Dedifferentiated amniotic fluid mesenchymal stem cell (primary cell): Measurements from ENCODE around the gene SLC22A3.
"Not testable (repeated sequence)": the region's sequence is repeated elsewhere in the genome, so short reads cannot be mapped to it uniquely, and the experiment has no call there.

Experiments
- DNase-seq: peaks from one replicate; pipeline ENCODE4 v3.0.0-alpha.2; 2016; ENCODE audit errors: extremely low spot score

The SLC22A3 gene

GRCh38 chr6:160374836-160375560 lies 26.8 kb downstream of the SLC22A3 start:
- no peak for DNase-seq

DNA sequence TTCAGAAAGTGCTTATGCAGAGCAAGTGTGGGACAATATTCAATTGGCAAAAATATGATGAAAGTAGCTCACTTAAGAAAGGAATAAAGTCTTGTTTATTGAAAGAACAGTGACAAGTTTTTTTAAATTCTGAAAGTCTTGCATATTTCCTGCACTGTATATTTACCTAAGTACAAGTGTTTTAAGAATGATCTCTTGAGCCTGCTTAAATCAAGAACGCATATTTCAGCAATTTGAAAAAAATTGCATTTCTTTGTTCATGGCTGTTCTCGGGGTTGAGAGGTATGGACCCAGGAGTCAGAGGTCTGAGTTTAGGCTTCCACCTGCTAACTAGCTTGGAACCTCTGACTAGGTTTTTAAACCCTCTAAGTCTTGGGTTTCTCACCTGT lies 27.4 kb downstream of the SLC22A3 start:
- DNase-seq = no peak

DNA sequence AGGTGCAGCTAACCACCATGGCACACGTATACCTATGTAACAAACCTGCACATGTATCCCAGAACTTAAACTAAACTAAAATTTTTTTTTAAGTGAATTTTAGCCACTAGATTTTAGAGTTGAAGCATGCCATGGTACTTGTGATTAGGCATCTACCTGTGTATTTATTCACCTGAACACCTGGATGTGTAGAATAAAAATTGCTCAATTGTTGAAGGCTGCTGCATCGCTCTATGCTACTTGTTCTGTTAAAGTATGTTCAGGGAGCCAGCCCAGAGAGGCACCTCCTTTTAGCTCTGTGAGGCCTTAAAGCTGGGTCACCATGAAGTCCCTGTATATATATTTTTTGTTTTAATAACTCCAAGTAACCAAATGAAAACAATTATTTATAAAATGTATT lies 28.3 kb downstream of the SLC22A3 start:
- DNase-seq = no peak

DNA sequence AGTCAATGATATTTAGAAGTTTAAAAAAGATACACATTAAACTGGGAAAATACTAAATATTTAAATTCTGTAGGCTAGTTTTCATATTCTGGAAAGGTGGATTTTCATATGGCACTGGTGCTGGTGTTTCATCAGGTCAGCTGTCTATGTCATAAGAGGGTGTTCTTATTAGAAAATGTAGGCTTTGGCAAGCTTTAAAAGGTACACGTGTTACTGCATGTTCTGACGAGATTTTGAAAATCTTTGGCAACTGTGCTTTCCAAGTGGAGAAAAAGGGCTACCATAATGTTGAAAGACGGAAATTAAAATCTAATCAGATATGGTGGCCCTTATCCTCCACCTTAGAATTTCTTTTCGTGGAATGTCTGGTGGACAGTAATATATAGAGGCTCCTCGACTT lies 30.0 kb downstream of the SLC22A3 start:
- no peak for DNase-seq

DNA sequence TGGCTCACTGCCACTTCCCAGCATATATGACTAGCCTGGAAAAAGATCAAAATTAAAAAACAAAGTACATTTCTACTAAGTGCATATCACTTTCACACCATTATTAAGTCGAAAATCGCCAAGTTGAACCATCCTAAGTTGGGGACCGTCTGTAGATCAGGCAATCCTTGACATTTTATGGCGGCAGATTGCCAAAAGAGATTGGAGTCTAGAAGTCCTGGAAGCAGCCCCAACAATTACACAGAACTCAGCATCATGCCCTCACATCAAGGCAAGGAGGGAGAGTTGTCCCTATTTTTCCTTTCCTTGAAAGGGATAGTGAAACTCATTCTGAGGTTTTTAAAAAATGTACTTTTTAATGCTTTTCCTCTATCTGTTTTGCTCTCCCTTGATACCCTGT lies 30.7 kb downstream of the SLC22A3 start:
- no peak for DNase-seq

DNA sequence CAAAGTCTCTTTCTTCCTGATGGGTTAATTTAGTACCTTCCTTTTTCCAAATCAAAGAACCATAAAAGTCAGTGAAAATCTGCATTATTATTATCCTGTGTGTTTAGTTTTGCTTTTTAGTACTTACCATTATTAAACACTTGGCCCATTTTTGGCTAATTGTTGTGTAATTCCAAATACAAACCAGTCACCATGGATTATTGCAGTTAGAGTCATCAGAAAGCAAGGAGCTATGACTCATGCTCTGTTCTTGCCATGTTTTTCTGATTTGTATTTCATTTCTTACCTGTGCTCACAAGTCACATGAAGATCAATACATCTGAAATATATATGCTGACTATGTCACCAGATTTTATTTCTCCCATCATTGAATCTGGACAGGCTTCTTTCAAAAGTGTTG lies 31.3 kb downstream of the SLC22A3 start:
- DNase-seq = no peak

GRCh38 chr6:160382946-160383345 lies 34.8 kb downstream of the SLC22A3 start:
- DNase-seq = no peak

DNA sequence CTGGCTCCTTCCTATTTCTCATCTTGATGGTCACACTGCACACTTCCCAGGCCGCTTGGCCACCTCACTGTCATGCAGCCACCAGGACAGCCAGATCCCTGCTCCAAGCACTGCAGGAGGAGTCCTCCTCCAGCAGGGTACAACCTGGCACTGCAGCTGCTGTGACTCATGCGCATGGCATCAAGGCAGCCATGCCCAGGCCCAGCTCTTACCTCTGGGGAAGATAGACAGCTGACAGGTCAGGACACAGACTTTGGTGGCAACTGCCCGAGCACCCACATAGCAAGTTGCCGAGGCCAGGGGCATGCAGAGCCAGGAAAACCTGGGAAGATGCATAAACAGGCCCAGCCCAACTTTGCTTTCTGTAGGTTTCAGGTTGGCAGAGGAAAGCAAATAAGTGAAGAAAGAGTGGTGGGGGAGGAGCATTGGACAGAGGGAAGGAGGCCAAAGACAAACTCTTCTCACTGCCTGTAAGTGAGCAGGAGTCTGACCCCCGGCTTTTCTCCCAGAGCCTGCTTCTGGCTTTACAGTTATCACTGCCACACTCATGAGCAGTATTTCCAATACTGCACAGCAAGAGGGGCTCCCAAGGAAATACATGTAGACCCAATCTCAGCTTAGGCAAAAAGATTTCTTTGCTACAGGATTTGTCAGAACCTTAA lies 38.8 kb downstream of the SLC22A3 start:
- no peak for DNase-seq

GRCh38 chr6:160387916-160388643 lies 39.9 kb downstream of the SLC22A3 start:
- no peak for DNase-seq

GRCh38 chr6:160388922-160389321 lies 40.7 kb downstream of the SLC22A3 start:
- no peak for DNase-seq

GRCh38 chr6:160391419-160392116 lies 43.4 kb downstream of the SLC22A3 start:
- no peak for DNase-seq

- DNase-seq = not testable (repeated sequence)
Observed at GRCh38 chr6:160393442-160393841, 45.3 kb downstream of the SLC22A3 start.

DNA sequence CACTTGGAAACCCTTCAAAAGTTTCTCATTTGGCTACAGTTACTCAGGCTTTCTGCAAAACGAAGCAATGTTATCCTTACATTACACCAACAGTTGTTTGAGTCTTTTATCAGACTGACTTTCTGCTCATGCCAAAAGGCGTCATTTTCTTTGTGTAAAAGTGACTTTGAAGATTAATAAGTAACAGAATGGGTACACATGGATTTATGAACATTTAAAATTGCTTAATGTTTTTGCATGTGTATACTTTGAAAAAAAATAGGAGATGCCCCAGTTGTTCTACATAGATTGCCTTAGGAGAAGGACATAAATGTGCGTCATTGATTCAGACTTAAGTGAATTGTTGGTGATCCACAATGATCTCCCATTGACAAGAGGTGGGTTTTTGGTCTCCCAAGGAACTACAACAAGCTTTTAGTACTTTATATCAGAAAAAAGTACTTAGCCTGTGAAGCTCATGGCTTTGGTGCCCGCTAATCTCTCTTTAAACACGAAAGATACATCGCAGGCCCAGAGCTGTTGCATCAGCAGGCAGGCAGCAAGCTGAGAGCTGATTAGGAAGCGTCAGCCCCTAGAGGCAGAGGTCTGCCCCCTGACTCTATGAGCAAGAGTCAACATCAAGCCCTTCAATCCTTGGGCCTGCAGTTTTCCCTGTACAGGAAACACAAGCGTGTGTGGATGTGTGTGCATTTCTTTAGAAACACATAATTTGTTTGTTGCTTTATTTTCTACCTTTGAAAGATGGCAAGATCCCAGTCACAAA lies 45.9 kb downstream of the SLC22A3 start:
- DNase-seq = no peak

DNA sequence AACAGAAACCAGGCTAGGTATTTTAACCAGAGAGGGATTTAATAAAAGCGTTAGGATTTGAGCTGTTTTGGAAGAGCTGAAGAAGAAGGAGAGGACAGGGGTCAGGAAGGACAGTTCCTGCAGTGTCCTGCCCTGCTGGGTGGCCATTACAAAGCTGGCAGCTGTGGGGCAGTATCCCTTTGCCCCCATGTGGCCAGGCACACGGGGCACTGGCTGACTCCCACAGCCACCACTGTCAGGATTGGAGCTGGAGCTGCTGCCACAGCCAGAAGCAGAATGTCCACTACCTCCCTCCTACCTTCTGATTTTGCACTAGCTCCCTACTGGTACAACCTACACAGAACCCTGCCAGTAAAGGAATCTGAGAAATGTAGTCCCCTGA lies 46.5 kb downstream of the SLC22A3 start:
- DNase-seq = no peak

GRCh38 chr6:160395187-160395586 lies 47.0 kb downstream of the SLC22A3 start:
- no peak for DNase-seq

GRCh38 chr6:160396292-160396691 lies 48.1 kb downstream of the SLC22A3 start:
- no peak for DNase-seq

DNA sequence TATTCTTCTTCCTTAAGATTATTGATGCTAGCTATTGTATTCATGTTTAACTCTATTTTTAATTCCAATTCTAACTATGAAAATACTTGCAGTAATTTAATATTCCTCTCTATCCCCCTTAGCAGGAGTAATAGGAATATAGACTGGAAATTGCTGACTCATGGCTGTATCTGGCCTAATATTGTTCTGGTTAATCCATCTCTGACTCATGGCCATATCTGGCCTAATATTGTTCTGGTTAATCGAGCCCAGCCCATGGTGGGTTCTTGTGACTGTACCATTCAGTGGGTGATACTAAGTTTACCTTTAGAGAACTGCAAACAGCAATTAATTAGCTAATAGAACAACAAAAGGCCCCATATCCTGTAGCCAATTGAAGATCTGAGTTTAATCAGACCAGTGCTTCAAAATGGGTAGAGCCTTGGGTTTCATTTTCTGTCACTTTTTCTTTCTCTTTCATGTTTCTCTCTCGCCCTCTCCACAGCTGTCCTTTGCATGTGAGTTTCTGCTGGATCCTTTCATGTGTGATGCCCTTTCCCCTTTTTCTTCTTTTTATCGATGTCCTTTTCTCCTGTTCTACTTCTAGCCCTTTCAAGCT lies 50.6 kb downstream of the SLC22A3 start:
- no peak for DNase-seq

- no peak for DNase-seq
Observed at GRCh38 chr6:160400446-160400845, 52.3 kb downstream of the SLC22A3 start.

DNA sequence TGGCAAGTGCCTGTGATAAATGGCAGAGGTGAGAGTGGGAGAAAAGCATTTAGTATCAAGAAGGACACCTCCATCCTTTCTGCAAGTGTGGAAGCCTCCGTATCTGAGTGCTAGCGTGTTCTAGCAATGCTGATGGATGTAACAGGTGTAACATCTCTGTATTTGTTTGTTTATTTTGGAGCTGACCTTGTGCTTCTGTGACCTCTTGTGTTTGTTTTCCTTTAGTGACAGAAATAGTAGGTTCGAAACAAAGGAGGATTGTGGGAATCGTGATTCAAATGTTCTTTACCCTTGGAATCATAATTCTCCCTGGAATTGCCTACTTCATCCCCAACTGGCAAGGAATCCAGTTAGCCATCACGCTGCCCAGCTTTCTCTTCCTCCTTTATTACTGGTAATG lies 60.4 kb downstream of the SLC22A3 start:
- DNase-seq = no peak

DNA sequence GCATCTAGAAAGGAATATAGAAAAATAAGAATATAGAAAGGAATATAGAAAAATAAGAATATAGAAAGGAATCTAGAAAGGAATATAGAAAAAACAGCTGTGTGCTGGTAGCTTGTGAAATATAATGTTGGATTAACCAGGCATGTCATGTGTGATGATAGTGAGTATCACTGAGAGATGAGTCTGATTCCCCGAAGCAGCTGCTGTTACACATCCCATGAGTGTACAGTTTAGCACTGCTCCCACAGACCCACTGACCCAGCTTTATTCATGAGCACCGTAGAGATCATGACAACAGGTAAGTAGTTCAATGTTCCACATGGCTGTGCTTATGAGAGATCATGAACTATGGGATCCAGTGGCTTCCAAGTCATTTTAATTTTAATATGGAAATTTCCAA lies 64.8 kb downstream of the SLC22A3 start:
- DNase-seq = no peak

DNA sequence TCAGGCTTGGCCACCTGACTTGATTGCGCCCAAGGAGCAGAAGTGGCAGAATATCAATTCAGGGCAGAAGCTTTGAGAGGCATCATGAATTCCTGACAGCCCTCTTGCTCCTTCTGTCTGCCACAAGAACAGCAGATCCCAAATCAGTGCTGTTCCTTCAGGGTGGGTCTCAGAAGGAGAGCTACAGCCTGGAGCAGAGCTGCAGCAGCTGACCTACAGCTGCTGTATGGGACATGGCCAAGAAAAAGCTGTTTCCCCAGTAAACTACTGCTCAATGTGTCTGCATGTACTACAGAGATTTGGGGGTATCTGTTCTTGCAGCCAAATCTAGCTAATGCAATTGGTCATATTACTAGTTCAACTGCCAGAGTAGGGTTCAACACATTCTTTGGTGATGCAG lies 69.0 kb downstream of the SLC22A3 start:
- no peak for DNase-seq
